Midbrain (tissue), 1 donor: ENCODE data around the gene TTC27.

ENCODE experiments used
- DNase-seq: peaks from one replicate; lab custom pipeline; 2025; lab: John Stamatoyannopoulos, UW

The TTC27 gene

DNA sequence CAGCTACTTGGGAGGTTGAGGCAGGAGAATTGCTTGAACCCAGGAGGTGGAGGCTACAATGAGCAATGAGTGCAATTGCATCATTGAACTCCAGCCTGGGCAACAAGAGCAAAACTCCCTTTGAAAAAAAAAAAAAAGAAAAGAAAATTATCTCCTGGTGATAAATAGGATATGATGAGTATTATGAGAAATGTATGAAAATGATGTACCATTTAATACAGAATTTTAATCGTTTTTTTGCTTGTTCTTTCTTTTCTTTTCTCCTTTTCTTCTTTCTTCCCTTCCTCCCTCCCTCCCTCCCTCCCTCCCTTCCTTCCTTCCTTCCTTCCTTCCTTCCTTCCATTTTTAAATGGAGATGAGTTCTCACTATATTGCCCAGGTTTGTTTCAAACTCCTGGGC is 40.4 kb downstream of the TTC27 start:
- no peak for DNase-seq

DNA sequence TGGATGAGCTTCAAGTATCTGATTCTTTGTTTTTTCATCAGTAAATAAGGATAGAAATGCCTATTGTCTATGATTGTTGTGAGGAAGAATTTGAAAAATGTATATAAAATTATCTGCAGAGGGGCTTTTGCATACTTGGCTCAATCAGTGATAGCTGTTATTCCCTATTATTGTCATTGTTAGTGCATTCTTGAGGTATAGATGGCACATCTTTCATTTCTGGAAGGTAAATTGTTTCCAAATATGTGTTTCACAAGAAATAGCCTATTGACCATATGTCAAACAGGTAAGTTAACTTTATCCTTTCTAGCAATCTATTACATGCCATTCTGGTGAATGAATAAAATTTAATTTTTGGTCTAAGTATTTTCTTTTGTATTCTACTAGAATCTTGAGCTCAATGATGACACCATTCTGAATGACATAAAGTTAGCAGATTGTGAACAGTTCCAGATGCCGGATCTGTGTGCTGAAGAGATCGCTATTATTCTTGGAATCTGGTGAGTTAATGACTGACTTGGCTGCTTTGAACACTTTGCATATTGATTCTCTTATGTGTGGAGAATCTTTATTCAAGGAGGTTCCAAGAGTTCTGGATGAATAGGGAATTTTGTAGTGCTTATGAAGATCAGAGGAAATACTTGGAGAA is 44.2 kb downstream of the TTC27 start:
- DNase-seq = no peak

DNA sequence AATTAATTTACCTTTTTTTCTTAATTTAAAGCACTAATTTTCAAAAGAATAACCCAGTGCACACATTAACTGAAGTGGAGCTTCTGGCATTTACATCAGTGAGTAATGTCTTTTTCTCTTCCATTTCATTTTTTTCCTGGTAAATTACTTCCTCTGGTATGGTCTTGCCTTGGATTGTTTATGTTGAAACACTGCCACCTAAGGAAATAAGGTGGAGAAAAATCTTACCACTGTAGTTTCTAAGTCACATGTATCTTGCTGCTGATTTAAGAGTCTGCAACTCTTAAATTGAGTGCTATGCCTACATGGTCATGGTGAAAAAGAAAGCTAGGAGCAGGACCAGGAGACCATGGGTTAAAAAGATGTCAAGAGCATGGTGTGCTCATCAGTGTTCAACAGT is 51.0 kb downstream of the TTC27 start:
- DNase-seq = no peak

DNA sequence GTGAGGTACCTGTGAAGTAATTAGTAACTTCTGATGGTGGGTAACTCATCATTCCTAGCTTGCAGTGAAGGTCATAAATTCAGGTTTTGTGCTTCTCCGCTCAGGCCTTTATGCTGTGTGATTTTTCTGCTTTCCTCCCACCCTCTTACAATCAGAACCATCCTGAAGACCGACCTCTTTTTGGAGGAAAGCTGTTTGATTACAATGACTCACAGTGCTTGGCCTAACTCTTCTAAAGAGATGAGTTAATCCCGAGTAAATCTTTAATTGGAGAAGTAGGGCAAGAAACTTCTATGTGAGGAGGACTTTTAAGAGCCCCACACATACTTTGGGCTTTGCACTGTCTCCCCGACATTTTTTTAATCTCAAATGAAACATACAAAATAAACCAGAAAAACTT is 53.1 kb downstream of the TTC27 start:
- DNase-seq = no peak

DNA sequence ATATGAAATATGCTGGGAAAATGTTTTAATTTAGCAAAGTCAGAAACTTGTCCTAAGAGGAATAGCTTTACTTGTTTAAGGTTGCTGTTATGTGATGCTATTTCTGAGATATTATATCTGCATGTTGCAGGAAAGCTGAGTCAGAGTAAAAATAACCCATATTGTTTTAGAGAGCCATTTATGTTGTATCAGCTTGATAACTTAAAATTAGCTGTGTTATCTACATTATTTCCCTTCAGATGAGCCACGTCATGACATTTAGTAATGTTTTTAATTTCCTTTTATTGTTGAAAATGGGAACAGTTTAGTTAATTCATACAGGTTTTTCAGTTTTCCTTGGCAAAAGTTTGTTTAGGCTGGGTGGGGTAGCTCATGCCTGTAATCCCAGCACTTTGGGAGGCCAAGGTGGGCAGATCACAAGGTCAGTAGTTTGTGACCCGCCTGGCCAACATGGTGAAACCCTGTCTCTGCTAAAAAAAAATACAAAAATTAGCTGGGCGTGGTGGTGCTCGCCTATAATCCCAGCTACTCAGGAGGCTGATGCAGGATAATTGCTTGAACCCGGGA is 55.8 kb downstream of the TTC27 start:
- DNase-seq = no peak

DNA sequence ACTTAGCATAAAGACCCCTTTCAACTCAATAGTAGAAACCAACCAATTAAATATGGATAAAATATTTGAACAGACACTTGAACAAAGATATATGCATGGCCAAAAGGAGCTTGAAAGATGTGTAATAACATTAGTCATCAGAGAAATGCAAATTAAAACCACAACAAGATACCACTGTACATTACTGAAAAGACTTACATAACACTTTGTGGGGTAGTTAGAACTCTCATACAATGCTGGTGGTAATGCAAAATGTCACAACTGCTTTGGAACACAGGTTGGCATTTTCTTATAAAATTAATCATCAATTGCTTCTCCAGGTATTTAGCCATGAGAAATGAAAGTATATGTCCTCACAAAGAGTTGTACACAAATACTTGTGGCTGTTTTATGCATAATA is 60.7 kb downstream of the TTC27 start:
- no peak for DNase-seq

DNA sequence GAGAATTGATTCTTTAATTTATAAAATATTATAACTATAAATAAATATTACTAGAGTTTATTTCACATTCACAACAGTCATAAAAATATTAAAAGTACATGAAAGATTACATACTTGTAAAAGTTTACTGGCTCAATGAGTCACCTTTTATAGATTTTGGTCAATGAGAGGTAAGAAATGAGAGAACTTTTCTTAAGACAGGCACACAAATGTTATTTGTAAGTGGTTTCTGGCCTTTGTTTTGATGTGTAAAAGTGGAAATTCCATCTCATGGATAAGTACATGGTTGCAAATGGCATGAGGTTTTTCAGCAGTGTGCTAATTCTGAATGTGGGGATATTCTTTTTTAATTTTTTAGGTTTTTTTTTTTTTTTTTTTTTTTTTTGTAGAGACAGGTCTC is 63.8 kb downstream of the TTC27 start:
- no peak for DNase-seq

DNA sequence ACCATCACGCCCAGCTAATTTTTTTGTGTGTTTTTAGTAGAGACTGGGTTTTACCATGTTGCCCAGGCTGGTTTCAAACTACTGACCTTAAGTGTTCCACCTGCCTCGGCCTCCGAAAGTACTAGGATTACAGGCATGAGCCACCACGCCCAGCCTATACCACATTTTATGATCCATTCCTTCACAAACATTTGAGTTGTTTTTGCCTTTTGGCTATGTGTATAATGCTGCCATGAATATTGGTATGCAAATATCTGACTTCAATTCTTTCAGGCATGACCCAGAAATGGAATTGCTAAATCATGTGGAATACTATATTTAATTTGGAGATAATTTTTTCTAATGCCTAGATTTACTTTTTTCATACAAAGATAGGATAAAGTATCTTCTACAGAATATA is 68.6 kb downstream of the TTC27 start:
- DNase-seq = no peak

DNA sequence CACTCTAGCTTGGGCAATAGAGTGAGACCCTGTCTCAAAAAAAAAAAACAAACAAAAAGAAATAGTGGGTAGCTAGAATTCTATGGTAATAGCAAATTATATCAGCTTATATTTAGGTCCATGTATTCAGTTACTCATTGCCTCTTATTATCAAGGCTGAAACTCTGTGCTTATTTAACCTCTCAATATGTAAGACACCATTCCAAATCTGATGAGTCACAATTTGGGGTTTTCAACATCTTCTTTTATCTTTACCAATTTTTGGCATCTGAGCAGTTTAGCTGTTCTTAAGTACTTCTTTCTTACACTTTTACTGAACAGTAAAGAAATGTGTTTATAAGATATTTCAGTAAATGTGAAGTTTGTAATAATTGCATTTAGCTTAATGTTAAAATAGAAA is 69.3 kb downstream of the TTC27 start:
- no peak for DNase-seq

DNA sequence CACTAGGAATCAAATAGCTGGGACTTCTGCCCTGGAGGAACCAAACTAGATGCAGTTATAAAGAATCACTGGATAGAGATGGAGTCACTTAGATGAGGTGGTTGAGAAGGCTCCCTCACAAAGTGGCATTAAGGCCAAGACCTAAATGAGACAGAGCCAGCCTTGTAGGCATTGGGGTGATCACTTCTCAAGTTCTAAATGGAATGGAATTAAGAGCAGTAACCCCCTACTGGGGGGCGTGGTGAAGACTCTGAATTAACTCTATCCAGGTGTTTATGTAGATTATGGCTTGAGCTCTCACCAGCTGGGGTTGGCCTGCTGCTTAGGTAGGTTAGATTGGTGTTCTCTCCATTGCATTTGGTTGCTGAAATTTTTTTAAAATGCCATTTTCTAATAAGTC is 71.3 kb downstream of the TTC27 start:
- no peak for DNase-seq

DNA sequence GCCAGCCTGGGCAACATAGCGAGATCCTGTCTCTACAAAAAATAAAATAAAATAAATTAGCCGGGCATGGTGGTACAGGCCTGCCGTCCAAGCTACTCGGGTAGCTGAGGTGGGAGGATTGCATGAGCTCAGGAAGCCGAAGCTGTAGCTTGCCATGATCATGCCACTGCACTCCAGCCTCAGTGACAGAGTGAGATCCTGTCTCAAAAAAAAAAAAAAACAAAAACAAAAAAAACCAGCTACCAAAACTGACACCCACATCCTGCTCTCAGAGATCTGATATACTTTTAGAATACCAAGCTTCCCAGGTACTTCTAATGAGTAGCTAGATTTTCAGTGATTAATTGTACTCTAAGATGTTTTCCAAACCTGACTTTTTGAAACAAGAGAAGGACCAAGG is 74.0 kb downstream of the TTC27 start:
- no peak for DNase-seq

DNA sequence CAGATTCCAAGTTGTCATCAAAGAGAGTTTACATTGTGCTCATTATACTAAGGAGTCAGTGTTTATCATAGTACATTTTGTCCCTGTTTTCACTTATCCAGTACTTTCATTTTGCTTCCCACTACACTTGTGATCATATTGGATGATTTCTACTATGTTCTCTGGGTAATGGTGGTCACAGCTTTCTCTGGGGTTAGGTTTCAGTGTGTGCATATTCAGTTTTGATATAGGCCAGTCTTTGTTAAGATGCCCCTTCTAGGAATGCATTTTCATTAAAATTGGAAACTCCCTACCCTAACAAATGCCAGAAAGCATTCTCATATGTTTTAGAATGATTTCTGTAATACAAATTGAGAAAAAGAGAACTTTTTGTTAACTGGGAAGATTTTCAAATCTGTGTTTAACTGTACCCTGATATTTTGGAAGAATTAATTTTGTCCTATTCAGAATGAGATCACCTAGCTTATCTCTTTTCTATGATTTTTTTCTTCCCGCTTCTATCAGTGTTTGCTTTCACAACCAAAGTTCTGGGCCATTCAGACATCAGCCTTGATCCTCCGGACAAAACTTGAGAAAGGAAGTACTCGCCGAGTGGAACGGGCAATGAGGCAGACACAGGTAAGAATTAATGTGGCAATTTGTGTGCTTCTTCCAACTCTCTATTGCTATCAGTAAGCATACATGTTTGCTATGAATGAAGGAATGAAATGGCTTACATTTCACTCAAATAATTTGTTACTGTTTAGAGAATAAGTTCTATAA is 74.6 kb downstream of the TTC27 start:
- DNase-seq = no peak

DNA sequence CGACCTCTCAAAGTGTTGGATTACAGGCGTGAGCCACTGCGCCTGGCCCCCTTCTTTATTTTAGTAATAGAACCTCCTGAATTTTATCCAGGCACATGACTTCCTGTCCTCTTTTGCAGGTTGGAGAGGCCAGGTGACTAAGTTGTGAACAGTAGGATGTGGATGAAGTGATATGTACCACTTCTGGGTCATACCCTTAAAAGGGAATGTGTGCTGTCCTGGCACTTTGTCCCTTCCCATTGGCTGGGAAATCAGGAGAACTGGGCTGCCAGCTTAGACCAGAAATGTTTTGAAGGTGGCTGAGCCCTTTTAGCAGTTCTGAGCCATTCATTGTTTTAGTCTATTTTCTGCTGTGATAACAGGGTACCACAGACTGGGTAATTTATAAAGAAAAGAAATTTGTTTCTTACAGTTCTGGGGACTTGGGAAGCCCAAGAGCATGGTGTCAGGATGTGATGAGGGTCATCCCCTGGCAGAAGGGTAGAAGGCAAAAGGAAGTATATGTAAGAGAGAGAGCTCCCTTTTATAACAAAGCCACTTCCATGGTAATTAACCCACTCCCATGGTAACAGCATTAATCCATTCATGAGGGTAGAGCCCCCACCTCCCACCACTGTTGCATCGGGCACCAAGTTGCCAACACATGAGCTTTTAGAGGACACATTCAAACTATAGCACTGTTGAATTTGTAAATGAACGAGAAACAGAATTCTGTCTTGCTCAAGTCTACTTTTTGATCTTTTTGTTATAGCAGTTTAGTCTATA is 79.1 kb downstream of the TTC27 start:
- no peak for DNase-seq

DNA sequence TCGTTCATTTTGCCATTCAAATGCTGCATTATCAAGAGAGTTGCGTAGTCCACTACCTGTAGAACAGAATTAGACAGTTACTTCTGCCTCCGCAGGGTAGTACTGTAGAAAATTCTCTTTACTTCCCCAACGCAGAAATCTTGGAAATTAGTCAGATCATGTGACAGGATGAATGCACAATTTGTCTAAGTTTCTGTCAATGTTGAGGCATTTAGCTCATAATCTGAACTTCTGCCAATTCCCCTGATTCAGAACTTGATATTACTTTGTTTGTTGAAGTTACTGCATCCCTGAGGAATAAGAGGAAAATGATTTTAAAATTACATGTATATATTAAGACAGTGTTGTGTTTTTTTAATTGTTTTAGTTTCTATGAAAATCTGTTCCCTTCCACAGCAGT is 83.4 kb downstream of the TTC27 start:
- DNase-seq = peak; percentile 34

DNA sequence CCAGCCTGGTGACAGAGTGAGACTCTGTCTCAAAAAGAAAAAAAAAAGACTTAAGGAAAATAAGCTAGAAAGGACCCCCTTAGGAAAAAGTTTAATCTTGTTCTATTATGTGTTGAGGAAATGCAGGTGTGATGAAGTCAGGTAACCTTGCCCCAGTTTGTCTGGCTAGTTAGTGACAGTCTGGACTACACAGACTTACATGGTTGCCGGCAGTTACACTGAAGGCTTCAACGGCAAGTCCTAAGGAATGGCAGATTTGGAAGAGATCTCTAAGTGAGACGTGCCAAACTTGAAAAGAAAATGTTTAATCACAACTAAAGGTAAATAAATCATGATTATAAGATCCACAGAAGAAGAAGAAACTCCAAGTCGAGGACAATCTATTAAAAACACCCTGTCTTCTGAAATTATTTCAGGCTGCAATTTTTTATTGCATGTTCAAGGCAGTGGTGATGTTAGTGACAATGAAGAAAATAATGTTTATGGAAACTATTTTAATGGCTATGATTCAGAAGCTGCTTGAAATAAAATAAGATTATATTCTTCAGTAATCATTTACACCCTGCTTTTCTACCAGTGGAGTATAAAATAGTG is 84.2 kb downstream of the TTC27 start:
- DNase-seq = no peak

DNA sequence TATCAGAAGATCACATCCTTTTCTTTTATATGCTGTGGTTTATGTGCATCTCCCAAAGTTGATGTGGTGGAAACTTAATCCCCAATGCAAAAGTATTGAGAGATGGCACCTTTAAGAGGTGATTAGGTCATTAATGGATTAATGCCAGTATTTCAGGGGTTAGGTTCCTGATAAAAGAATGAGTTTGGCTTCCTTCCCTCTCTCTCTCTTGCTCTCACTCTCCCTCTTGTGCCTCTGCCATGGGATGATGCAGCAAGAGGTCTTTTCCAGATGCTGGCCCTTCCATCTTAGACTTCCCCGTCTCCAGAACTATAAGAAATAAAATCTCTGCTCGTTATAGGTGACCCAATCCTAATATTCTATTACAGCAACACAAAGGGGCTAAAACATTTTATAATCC is 85.0 kb downstream of the TTC27 start:
- no peak for DNase-seq

DNA sequence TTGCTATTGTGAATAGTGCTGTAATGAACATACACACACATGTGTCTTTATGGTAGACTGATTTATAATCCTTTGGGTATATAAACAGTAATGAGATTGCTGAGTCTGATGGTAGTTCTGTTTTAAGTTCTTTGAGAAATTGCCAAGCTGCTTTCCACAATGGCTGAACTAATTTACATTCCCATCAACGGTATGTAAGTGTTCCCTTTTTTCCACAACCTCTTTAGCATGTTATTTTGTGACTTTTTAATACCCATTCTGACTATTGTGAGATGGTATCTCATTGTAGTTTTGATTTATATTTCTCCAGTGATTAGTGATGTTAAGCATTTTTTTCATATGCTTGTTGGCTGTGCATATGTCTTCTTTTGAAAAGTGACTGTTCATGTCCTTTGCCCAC is 86.7 kb downstream of the TTC27 start:
- no peak for DNase-seq

DNA sequence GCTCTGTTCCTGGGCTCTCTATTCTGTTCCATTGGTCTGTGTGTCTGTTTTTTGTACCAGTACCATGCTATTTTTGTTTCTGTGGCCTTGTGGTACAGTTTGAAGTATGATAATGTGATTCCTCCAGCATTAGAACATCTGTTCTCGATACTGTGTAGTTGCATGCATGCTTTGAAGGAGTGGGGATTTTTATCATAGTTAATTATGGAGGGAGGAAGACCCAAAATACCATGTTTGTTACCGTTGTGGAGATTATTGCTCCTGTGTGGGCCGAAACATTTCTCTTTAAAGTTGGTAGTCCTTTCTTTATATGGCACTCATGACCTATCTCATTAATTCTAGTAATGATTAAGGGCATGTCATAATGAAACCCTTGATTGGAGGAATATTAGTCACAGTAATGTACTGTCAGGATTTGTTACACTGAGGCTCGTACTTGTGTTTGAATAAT is 87.6 kb downstream of the TTC27 start:
- DNase-seq = no peak

DNA sequence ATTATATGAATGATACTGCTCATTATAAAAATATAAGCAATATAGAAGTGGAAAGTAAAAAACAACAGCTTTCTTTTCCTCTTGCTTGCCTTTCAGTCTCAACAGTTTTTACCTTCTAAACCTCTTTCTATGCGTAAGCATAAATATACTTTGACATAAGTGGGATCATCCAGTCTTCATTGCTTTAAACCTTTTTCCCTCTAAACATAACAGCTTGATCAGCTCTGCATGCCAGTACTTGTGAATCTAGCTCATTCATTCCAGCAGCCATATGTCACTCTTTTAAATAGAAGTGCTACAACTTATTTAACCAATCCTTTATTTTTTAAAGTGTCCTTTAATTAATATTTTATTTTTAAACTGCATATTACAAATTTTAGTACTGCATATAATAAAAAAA is 88.1 kb downstream of the TTC27 start:
- DNase-seq = no peak

DNA sequence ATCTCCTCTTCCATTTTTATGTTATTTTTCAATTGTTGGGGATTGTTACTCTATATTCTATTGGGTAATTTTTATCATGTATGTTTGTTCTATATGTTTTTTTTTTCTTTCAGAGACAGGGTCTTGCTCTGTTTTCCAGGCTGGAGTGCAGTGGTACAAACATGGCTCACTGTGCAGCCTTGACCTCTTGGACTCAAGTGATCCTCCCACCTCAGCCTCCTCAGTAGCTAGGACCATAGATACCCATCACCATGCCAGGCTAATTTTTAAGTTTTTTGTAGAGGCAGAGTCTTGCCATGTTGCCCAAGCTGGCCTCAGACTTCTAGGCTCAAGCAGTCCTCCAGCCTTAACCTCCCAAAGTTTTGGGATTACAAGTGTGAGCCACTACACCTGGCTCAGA is 88.7 kb downstream of the TTC27 start:
- DNase-seq = no peak

DNA sequence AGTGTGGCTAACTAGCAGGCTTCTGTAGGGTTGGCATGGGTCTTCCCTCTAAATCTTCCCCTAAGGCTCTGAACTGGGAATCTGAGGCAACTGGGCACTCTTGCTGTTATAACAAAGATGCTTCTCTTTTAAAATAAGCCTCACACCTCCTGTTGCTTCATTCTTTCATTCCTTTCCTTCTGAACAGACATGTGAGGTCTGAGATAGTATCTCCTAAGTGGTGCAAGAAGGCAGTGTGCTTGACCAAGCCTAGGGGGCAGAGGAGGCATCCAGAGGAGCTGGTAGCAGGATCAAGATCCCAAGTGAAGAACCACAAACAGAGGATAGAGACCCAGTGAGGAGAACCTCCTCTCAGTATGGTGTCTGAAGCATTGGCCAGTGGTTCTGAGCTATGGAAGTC is 90.9 kb downstream of the TTC27 start:
- DNase-seq = no peak

DNA sequence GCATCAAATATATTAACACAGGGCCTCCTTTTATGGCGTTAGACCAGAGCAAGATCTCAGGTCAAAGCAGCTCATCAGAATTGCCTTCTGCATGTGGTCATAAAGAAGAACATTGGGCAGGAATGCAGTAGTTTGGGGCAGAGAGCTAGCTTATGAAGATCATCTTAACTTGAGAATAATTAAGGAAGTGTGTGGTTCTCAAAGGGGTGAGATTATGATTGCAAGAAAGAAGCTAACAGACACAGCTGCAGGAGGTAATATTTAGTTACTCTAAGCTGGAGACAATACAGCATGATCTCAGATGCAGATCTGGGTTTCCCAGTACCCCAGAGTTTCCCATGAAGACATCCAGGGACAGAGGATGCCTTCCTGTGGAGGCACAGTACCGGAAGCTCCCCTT is 91.6 kb downstream of the TTC27 start:
- DNase-seq = no peak
